K562 (cell line): ENCODE results near the gene SHOX. TPM values are rescaled to one million over a fixed set of nuclear protein-coding genes. Genes with fewer than 3 reads are reported as not detected.

Source experiments
- ATAC-seq: fragments of 200-7000 bp; cut with Tn5 transposase; 3 replicates; pipeline ENCODE4 v1.9.1; 2020; ENCODE audit warnings: moderate library complexity
- BruUV-seq: library from RNA; stranded (reverse); fragments of 400-500 nt; replicated peaks from 2 replicates; lab custom pipeline; 2021; lab: Mats Ljungman, UMichigan
- CTCF ChIA-PET: fragments of 300-600 bp; formaldehyde crosslinking; extraction: SDS; loops from one replicate; lab custom pipeline; 2021; ENCODE audit warnings: low intra/inter-chr PET ratio; lab: Yijun Ruan, JAX
- POLR2A ChIA-PET: fragments of 300-600, 350-650 bp; sonication (Branson Sonifier 250); formaldehyde crosslinking; extraction: SDS; loops from one replicate; lab custom pipeline; 2021; ENCODE audit warnings: antibody characterized with exemption, inconsistent platforms; lab: Yijun Ruan, JAX
- DNase-seq, 4 experiments: peaks; one replicate each; pipeline versions ENCODE4 v3.0.0 to v3.0.0-alpha.2; 2011 to 2018; ENCODE audit warnings: low spot score in 3 of 4, mixed read lengths in 3 of 4; ENCODE audit errors: extremely low read depth in 1 of 4
- FAIRE-seq: peaks from 2 replicates; lab custom pipeline; 2011; peaks lifted over from hg19 to GRCh38; lab: Jason Lieb, UNC
- H2AFZ ChIP-seq: 2 replicates; pipeline ENCODE4 v1.6.0; 2011; ENCODE audit warnings: low read depth, low read length, control low read depth, inconsistent platforms
- H3K27ac ChIP-seq: fragments of 200-600 bp; 3 replicates; pipeline ENCODE4 v1.8.0; 2011; ENCODE audit warnings: low read depth, mild to moderate bottlenecking, control low read depth, inconsistent platforms, low read length, moderate library complexity, mixed read lengths; ENCODE audit errors: extremely low read depth
- H3K27me3 ChIP-seq, 2 experiments: fragments of 300-600 bp in 1 of 2; 2 replicates in 1 of 2; 3 replicates in 1 of 2; pipeline versions ENCODE4 v1.6.0 to v1.8.0; 2011; ENCODE audit warnings: inconsistent platforms in 2 of 2, low read length in 2 of 2, mild to moderate bottlenecking in 1 of 2, mixed read lengths in 1 of 2, moderate library complexity in 1 of 2; ENCODE audit not compliant: control insufficient read depth in 2 of 2, insufficient read depth in 2 of 2
- H3K36me3 ChIP-seq: fragments of 300-600 bp; 3 replicates; pipeline ENCODE4 v1.8.0; 2011; ENCODE audit warnings: mild to moderate bottlenecking, low read length, inconsistent platforms; ENCODE audit not compliant: control insufficient read depth, insufficient read depth
- H3K4me1 ChIP-seq, 2 experiments: fragments of 200-600 bp in 1 of 2; replicated peaks in 1 of 2; 2 replicates in 1 of 2; 3 replicates in 1 of 2; pipeline versions ENCODE4 v1.5.1 to v1.8.0; 2011; ENCODE audit warnings: inconsistent platforms in 2 of 2, low read length in 2 of 2, mild to moderate bottlenecking in 1 of 2, mixed read lengths in 1 of 2, moderate library complexity in 1 of 2; ENCODE audit not compliant: control insufficient read depth in 2 of 2, insufficient read depth in 2 of 2
- H3K4me2 ChIP-seq: 2 replicates; pipeline ENCODE4 v1.6.1; 2011; ENCODE audit warnings: low read length, control low read depth, inconsistent platforms, mixed read lengths; ENCODE audit not compliant: insufficient read depth
- H3K4me3 ChIP-seq: fragments of 200-600 bp; sonication (generic), shearing (Covaris generic); 2 replicates; pipeline ENCODE4 v1.5.1; 2016; ENCODE audit warnings: control low read depth, inconsistent platforms
- H3K79me2 ChIP-seq: fragments of 200-600 bp; 3 replicates; pipeline ENCODE4 v1.8.0; 2011; ENCODE audit warnings: low read length, inconsistent platforms; ENCODE audit not compliant: control insufficient read depth, insufficient read depth
- H3K9ac ChIP-seq, 2 experiments: 2 replicates each; pipeline versions ENCODE4 v1.6.0 to v1.6.1; 2011; ENCODE audit warnings: low read depth in 2 of 2, low read length in 2 of 2, control low read depth in 1 of 2, inconsistent platforms in 1 of 2, mild to moderate bottlenecking in 1 of 2, mixed read lengths in 1 of 2; ENCODE audit not compliant: insufficient read depth in 1 of 2
- H3K9me1 ChIP-seq: one replicate; pipeline ENCODE4 v1.6.0; 2011; ENCODE audit warnings: inconsistent platforms, mild to moderate bottlenecking, low read length, moderate library complexity; ENCODE audit not compliant: control insufficient read depth, insufficient read depth
- H3K9me3 ChIP-seq: replicated peaks from 2 replicates; pipeline ENCODE4 v1.5.1; 2011; ENCODE audit warnings: low read depth, low read length, inconsistent platforms; ENCODE audit not compliant: control insufficient read depth, insufficient read depth
- H4K20me1 ChIP-seq: replicated peaks from 2 replicates; pipeline ENCODE4 v1.6.1; 2011; ENCODE audit warnings: low read length, inconsistent platforms, mixed read lengths; ENCODE audit not compliant: control insufficient read depth, insufficient read depth
- IFI16 ChIP-seq: fragments of 250-450 bp; sonication (Bioruptor Pico); IDR thresholded peaks from 2 replicates; pipeline ENCODE4 v2.1.2; 2022; ENCODE audit warnings: mild to moderate bottlenecking, inconsistent platforms
- SMAD4 ChIP-seq: fragments of 250-450 bp; sonication (Bioruptor Pico); conservative IDR thresholded peaks from 2 replicates; pipeline ENCODE4 v1.8.0; 2021; ENCODE audit warnings: inconsistent platforms, mild to moderate bottlenecking, moderate library complexity
- WGBS: fragments of 100-300 bp; shearing (Covaris generic); methylation state at CpG from one replicate; pipeline ENCODE4 v1.1.6; 2016; ENCODE audit warnings: low coverage, mixed read lengths; ENCODE audit not compliant: insufficient coverage; ENCODE audit errors: missing lambda C conversion rate; 5-methylcytosine and 5-hydroxymethylcytosine counted together
- in situ Hi-C: fragments of 300-500 bp; cut with MboI; formaldehyde crosslinking; loops from 4 replicates; pipeline ENCODE4 v1.15.0; 2018; ENCODE audit warnings: inconsistent platforms, mixed read lengths
- intact Hi-C: fragments of 100-400 bp; cut with micrococcal nuclease; formaldehyde crosslinking; loops from 2 replicates; pipeline ENCODE4 v1.14.2; 2022
- polyA plus RNA-seq, 8 experiments: library from polyadenylated mRNA; depleted of rRNA in 4 of 8; stranded (reverse) in 5 of 8; unstranded in 3 of 8; fragments of >200 nt; fragmentation: Nextera tagmentation in 2 of 8; fragmentation: Illumina TruSeq in 1 of 8; extraction: Ambion mirVana in 2 of 8; extraction: Trizol in 1 of 8; gene quantifications; 2 replicates each; pipeline versions ENCODE4 v1.2.1 to v1.2.3, GENCODE V29; 2011 to 2014; ENCODE audit warnings: inconsistent platforms in 1 of 8, missing spikeins in 1 of 8
- total RNA-seq, 7 experiments: library from RNA; depleted of rRNA in 6 of 7; stranded (reverse); fragments of >200 nt in 6 of 7; fragmentation: Illumina TruSeq in 2 of 7; extraction: Trizol in 2 of 7; gene quantifications; 2 replicates each; pipeline versions ENCODE4 v1.2.1 to v1.2.3, GENCODE V29; 2011 to 2021; ENCODE audit warnings: low replicate concordance in 1 of 7

SHOX gene
- total and polyA plus RNA-seq, 9 of the 15 experiments (the other 6 are each of a cell fraction or from before 2014, with no cell fraction given), result not detected

GRCh38 chrX:633043-633984 is 2.7 kb downstream of the SHOX start:
- no TSS peak for BruUV-seq
- peaks cover 0 to 18% of the 10 kb centered on the region in 2 experiments; a peak in 2 of 5 replicates for H3K27me3 ChIP-seq
- no peak for FAIRE-seq
- H3K4me1 ChIP-seq, result no peaks in the 10 kb centered on the region
- H3K4me3 ChIP-seq, result no peak overlapping the region
- no peaks in the 10 kb centered on the region for H3K9me1 ChIP-seq
- no peaks in the 10 kb centered on the region for H3K9me3 ChIP-seq
- H3K9ac ChIP-seq, result no peak overlapping the region
- ChIA-PET POLR2A (no interaction called here), CTCF (no interaction called here)
- H3K4me2 ChIP-seq, result no peak overlapping the region
- in situ Hi-C loops, result no loop called here
- no peaks in the 10 kb centered on the region for H4K20me1 ChIP-seq
- under 1% methylated on average over 16 of the region's 25 CpGs for WGBS
- H2AFZ ChIP-seq, result no peak overlapping the region
- no peak for ATAC-seq
- H3K27ac ChIP-seq, result no peak overlapping the region
- TF ChIP-seq IFI16 (CRISPR knock-in tag) (no peak), SMAD4 (CRISPR knock-in tag) (no peak)
- TF ChIP-seq, all 486 proteins: peak for 0
- H3K36me3 ChIP-seq, result no peaks in the 10 kb centered on the region
- H3K79me2 ChIP-seq, result no peaks in the 10 kb centered on the region
- no peak for DNase-seq
- intact Hi-C loops, result no loop called here
